ENCODE data around the gene NLGN2. TPM values are rescaled to one million over a fixed set of nuclear protein-coding genes. Genes with fewer than 3 reads are reported as not detected.

Gene NLGN2
- total RNA-seq, 1 donor from 2014 or later: 34.3 TPM

GRCh38 chr17:7417056-7417655 lies 9.5 kb downstream of the NLGN2 start:
- intact Hi-C loops (cut with DNase I): no loop called here
- no peaks in the 10 kb centered on the region for H3K27me3 ChIP-seq
- no peak overlapping the region for H3K27ac ChIP-seq
- no peaks in the 10 kb centered on the region for H3K9me3 ChIP-seq
- H3K4me3 ChIP-seq: no peak overlapping the region
- peaks cover 10 to 22% of the 10 kb centered on the region in 2 donors for H3K36me3 ChIP-seq
- DNase-seq (ENCODE audit: low spot score in 2 of 2): no peak
- H3K4me1 ChIP-seq: no peaks in the 10 kb centered on the region
- no peak for TF ChIP-seq CTCF (IDR thresholded peaks at IDR 0.05)

- peaks cover 10 to 22% of the 10 kb centered on the region in 2 donors for H3K36me3 ChIP-seq
- no peak for DNase-seq (ENCODE audit: low spot score in 2 of 2)
- TF ChIP-seq CTCF (IDR thresholded peaks at IDR 0.05): no peak
- no peak overlapping the region for H3K4me3 ChIP-seq
- H3K27me3 ChIP-seq: no peaks in the 10 kb centered on the region
- H3K9me3 ChIP-seq: no peaks in the 10 kb centered on the region
- no peaks in the 10 kb centered on the region for H3K4me1 ChIP-seq
- intact Hi-C loops (cut with DNase I): no loop called here
- H3K27ac ChIP-seq: no peak overlapping the region
These were observed 11.0 kb downstream of the NLGN2 start for GRCh38 chr17:7418472-7419152.

GRCh38 chr17:7419819-7420610 lies 12.4 kb downstream of the NLGN2 start, which contains the start of gene SPEM1:
SPEM1 (plus strand) TSS chr17:7420324; CDS start chr17:7420385, 61 bp downstream.
- no peak for TF ChIP-seq CTCF (IDR thresholded peaks at IDR 0.05)
- peaks cover 10 to 21% of the 10 kb centered on the region in 2 donors for H3K36me3 ChIP-seq
- H3K27me3 ChIP-seq: no peaks in the 10 kb centered on the region
- no peak for DNase-seq (ENCODE audit: low spot score in 2 of 2)
- no peak within 1 kb of the TSS for H3K27ac ChIP-seq
- H3K4me1 ChIP-seq: no peaks in the 10 kb centered on the region
- H3K4me3 ChIP-seq: no peak within 1 kb of the TSS
- intact Hi-C loops (cut with DNase I): no loop called here
- no peaks in the 10 kb centered on the region for H3K9me3 ChIP-seq

GRCh38 chr17:7421186-7421585 lies 13.5 kb downstream of the NLGN2 start:
- H3K9me3 ChIP-seq: no peaks in the 10 kb centered on the region
- DNase-seq (ENCODE audit: low spot score in 2 of 2): no peak
- intact Hi-C loops (cut with DNase I): no loop called here
- no peaks in the 10 kb centered on the region for H3K4me1 ChIP-seq
- H3K27me3 ChIP-seq: no peaks in the 10 kb centered on the region
- no peak overlapping the region for H3K27ac ChIP-seq
- TF ChIP-seq CTCF (IDR thresholded peaks at IDR 0.05): no peak
- H3K4me3 ChIP-seq: no peak overlapping the region
- H3K36me3 ChIP-seq: peaks cover 5 to 12% of the 10 kb centered on the region in 2 donors

- Histone ChIP-seq H3K4me3 (no peak overlapping the region), H3K27ac (no peak overlapping the region), H3K4me1 (no peaks in the 10 kb centered on the region), H3K36me3 (no peaks in the 10 kb centered on the region), H3K27me3 (no peaks in the 10 kb centered on the region), H3K9me3 (no peaks in the 10 kb centered on the region)
- intact Hi-C loops (cut with DNase I): no loop called here
- DNase-seq (ENCODE audit: low spot score in 2 of 2): no peak
- no peak for TF ChIP-seq CTCF (IDR thresholded peaks at IDR 0.05)
These were observed 16.0 kb downstream of the NLGN2 start for GRCh38 chr17:7423679-7424078.

All from ascending aorta (tissue), 2 donors.